ENCODE data around the gene FNDC3B.

The FNDC3B gene

DNA sequence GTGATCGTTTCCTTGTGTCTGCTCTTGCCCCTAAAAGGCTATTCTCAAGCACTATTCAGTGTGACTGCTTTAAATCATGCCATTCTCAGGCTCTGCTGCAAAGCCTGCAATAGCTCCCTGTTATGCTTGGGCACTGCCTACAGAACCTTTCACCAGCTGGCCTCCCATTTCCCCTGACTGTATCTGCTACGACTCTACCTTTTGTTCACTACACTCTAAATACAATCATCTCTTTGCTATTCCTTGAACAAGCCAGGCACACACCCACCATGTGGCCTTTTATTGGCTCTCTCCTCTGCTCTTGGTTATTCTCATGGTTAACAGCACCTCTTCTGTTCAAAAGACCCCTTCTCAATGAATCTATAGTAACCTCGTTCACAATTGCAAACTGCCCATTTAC, 29.6 kb upstream of the FNDC3B start:
- TF ChIP-seq POLR2AphosphoS5 (IDR thresholded peaks at IDR 0.05; ENCODE audit: low read depth, low read length): no peak
- TF ChIP-seq, protein P1, sequence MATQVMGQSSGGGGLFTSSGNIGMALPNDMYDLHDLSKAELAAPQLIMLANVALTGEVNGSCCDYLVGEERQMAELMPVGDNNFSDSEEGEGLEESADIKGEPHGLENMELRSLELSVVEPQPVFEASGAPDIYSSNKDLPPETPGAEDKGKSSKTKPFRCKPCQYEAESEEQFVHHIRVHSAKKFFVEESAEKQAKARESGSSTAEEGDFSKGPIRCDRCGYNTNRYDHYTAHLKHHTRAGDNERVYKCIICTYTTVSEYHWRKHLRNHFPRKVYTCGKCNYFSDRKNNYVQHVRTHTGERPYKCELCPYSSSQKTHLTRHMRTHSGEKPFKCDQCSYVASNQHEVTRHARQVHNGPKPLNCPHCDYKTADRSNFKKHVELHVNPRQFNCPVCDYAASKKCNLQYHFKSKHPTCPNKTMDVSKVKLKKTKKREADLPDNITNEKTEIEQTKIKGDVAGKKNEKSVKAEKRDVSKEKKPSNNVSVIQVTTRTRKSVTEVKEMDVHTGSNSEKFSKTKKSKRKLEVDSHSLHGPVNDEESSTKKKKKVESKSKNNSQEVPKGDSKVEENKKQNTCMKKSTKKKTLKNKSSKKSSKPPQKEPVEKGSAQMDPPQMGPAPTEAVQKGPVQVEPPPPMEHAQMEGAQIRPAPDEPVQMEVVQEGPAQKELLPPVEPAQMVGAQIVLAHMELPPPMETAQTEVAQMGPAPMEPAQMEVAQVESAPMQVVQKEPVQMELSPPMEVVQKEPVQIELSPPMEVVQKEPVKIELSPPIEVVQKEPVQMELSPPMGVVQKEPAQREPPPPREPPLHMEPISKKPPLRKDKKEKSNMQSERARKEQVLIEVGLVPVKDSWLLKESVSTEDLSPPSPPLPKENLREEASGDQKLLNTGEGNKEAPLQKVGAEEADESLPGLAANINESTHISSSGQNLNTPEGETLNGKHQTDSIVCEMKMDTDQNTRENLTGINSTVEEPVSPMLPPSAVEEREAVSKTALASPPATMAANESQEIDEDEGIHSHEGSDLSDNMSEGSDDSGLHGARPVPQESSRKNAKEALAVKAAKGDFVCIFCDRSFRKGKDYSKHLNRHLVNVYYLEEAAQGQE (IDR thresholded peaks at IDR 0.05; ENCODE audit: insufficient read depth in 1 of 2, low read depth in 2 of 2, low read length in 2 of 2): no peak
- no peak for TF ChIP-seq SIN3A (IDR thresholded peaks at IDR 0.05; ENCODE audit: borderline replicate concordance, insufficient read depth, low read length)
- TF ChIP-seq TAF1 (IDR thresholded peaks at IDR 0.05; ENCODE audit: borderline replicate concordance, insufficient read depth, low read length): no peak
- TF ChIP-seq FOXP2 (optimal IDR thresholded peaks at IDR 0.05; ENCODE audit: borderline replicate concordance, extremely low read depth, extremely low read length, insufficient read depth): no peak

DNA sequence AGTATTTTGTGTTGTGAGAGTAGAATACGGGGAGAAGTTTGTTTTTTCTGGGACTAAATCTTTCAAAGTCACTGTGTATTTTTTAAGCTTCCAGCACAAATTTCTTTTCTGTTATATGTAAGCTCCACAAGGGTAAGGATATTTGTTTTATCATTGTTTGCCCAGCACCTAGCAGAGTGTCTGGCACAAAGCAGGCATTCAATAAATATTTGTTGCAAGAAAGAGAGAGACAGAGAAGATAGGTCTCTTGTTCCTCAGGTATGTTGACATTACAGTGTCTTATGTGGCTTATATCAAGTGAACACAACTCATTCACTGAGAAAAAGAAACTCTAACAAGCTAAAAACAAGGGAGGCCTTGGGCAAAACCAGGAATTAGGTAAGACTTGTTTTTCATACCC, 26.6 kb upstream of the FNDC3B start:
- TF ChIP-seq SIN3A (IDR thresholded peaks at IDR 0.05; ENCODE audit: borderline replicate concordance, insufficient read depth, low read length) (no peak), FOXP2 (optimal IDR thresholded peaks at IDR 0.05; ENCODE audit: borderline replicate concordance, extremely low read depth, extremely low read length, insufficient read depth) (no peak), POLR2AphosphoS5 (IDR thresholded peaks at IDR 0.05; ENCODE audit: low read depth, low read length) (no peak), TAF1 (IDR thresholded peaks at IDR 0.05; ENCODE audit: borderline replicate concordance, insufficient read depth, low read length) (no peak)
- TF ChIP-seq, protein P1 (IDR thresholded peaks at IDR 0.05; ENCODE audit: insufficient read depth in 1 of 2, low read depth in 2 of 2, low read length in 2 of 2): no peak

DNA sequence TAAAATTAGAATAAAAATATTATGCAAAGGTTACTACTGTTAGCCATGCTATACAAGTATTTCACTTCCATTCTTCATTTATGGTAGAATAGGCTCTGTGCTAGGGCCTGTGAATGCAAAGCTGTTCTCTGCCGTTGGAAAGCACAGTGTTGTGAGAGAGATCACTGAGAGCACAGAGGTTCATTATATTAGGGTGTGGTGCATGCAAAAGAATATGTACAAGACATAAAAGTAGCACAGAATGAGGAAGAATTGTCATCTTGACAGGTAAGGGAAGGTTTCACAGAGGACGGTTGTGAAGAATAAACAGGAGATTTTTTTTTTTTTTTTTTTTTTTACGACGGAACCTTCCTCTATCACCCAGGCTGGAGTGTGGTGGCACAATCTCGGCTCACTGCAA, 25.2 kb upstream of the FNDC3B start:
- TF ChIP-seq FOXP2 (optimal IDR thresholded peaks at IDR 0.05; ENCODE audit: borderline replicate concordance, extremely low read depth, extremely low read length, insufficient read depth) (no peak), POLR2AphosphoS5 (IDR thresholded peaks at IDR 0.05; ENCODE audit: low read depth, low read length) (no peak), SIN3A (IDR thresholded peaks at IDR 0.05; ENCODE audit: borderline replicate concordance, insufficient read depth, low read length) (no peak), TAF1 (IDR thresholded peaks at IDR 0.05; ENCODE audit: borderline replicate concordance, insufficient read depth, low read length) (no peak)
- TF ChIP-seq, protein P1 (IDR thresholded peaks at IDR 0.05; ENCODE audit: insufficient read depth in 1 of 2, low read depth in 2 of 2, low read length in 2 of 2): no peak

DNA sequence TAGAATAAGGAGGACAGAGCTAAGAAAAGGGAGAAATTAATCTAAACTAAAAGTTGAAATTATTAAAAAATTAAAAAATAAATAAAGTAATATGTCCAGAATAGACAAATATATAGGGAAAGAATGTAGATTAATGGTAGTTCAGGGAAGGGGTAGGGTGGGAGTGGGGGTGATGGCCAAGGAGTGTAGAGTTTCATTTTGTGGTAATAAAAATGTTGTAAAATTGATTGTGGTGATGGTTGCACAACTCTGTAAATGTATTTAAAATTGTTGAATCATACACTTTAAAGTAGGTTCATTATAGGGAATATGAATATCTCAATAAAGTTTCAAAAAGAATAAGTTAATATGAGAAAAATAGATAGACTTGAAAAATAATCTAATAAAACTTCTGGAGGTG, 21.0 kb upstream of the FNDC3B start:
- TF ChIP-seq POLR2AphosphoS5 (IDR thresholded peaks at IDR 0.05; ENCODE audit: low read depth, low read length) (no peak), FOXP2 (optimal IDR thresholded peaks at IDR 0.05; ENCODE audit: borderline replicate concordance, extremely low read depth, extremely low read length, insufficient read depth) (no peak), SIN3A (IDR thresholded peaks at IDR 0.05; ENCODE audit: borderline replicate concordance, insufficient read depth, low read length) (no peak)

DNA sequence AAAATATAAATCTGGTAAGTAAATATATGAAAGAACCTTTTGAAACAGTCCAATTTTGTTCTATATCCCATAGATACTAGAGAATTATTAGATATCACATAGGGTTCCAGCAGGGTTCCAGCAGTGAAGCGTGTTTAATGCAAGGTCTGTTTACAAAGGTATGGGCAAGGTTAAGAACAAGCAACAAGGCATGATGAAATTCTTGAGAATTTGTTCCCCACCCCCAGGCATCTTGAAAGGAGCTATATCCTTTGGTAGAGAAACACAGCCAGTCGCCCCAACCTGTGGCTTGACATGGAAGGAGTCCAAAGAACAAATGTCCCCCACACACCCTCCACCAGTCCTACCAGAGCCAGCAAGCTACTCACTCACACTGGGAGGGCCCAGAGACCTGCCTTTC, 18.6 kb upstream of the FNDC3B start:
- TF ChIP-seq POLR2AphosphoS5 (IDR thresholded peaks at IDR 0.05; ENCODE audit: low read depth, low read length) (no peak), TAF1 (IDR thresholded peaks at IDR 0.05; ENCODE audit: borderline replicate concordance, insufficient read depth, low read length) (no peak), FOXP2 (optimal IDR thresholded peaks at IDR 0.05; ENCODE audit: borderline replicate concordance, extremely low read depth, extremely low read length, insufficient read depth) (no peak), SIN3A (IDR thresholded peaks at IDR 0.05; ENCODE audit: borderline replicate concordance, insufficient read depth, low read length) (no peak)
- TF ChIP-seq, protein P1 (IDR thresholded peaks at IDR 0.05; ENCODE audit: insufficient read depth in 1 of 2, low read depth in 2 of 2, low read length in 2 of 2): no peak

Measured in PFSK-1 (cell line).